Neural progenitor cell (in vitro differentiated cells): ENCODE data around the gene GRID1.

Source experiments
- EZH2 ChIP-seq: fragments of 200-600 bp; sonication (generic); IDR thresholded peaks from 2 replicates; pipeline ENCODE4 v1.6.1; 2017; ENCODE audit warnings: antibody characterized with exemption, mild to moderate bottlenecking, moderate library complexity
- EZH2phosphoT487 ChIP-seq: fragments of 200-600 bp; sonication (generic); IDR thresholded peaks from 2 replicates; pipeline ENCODE4 v1.6.1; 2017; ENCODE audit warnings: antibody characterized with exemption
- TF ChIP-seq, protein P1 (sequence below): fragments of 200-600 bp; sonication (generic); IDR thresholded peaks from 2 replicates; pipeline ENCODE4 v1.5.1; 2017; ENCODE audit warnings: antibody characterized with exemption, mild to moderate bottlenecking

DNA sequence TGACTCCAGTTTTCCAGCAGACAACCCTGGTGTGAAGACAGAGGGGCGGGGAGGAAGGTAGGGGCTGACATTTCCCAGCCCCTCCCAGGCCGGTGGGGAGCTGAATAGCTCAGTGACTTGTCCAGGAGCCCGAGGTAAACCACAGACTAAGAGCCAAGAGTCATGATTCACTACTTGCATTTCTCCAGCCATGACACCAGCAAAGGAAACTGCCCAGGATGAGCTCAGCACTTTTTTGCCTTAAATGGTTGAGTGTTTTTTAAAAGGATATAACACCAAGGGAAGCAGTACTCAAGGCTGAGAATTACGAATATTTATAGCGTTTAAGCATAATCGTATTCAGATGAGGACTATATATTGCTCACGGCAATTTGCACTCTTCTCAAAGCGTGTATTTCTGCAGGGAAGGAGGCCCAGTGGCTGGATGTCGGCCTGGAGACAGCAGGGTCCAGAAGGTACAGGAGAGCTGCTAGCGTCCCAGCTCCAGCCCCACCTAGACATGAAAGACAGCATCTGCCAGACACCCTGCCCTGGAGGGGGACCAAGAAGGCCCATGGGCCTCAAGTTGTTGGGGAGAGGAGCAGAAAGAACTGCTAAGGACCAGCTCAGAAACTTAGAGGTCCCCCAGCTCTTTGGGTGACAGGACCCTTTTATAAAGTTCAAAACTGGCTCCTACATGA lies 141.4 kb downstream of the GRID1 start:
- TF ChIP-seq, protein P1, sequence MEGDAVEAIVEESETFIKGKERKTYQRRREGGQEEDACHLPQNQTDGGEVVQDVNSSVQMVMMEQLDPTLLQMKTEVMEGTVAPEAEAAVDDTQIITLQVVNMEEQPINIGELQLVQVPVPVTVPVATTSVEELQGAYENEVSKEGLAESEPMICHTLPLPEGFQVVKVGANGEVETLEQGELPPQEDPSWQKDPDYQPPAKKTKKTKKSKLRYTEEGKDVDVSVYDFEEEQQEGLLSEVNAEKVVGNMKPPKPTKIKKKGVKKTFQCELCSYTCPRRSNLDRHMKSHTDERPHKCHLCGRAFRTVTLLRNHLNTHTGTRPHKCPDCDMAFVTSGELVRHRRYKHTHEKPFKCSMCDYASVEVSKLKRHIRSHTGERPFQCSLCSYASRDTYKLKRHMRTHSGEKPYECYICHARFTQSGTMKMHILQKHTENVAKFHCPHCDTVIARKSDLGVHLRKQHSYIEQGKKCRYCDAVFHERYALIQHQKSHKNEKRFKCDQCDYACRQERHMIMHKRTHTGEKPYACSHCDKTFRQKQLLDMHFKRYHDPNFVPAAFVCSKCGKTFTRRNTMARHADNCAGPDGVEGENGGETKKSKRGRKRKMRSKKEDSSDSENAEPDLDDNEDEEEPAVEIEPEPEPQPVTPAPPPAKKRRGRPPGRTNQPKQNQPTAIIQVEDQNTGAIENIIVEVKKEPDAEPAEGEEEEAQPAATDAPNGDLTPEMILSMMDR, result no peak
- no peak for TF ChIP-seq EZH2phosphoT487
- no peak for TF ChIP-seq EZH2
